HCT116 (cell line): Measurements from ENCODE around the gene LRRC73.

Experiments
- JUND ChIP-seq: IDR thresholded peaks from 2 replicates; pipeline ENCODE4 v1.6.1; 2012
- TCF7L2 ChIP-seq: IDR thresholded peaks from 2 replicates; pipeline ENCODE4 v1.7.0; 2011; ENCODE audit warnings: borderline replicate concordance, inconsistent platforms; ENCODE audit not compliant: insufficient read depth, insufficient read length; ENCODE audit errors: extremely low read depth

GRCh38 chr6:43494766-43495165 is 15.4 kb downstream of the LRRC73 start:
- TF ChIP-seq TCF7L2 (no peak), JUND (no peak)
